ENCODE data around the gene ST6GALNAC4. TPM values are rescaled to one million over a fixed set of nuclear protein-coding genes. Genes with fewer than 3 reads are reported as not detected.
A peak's percentile ranks its signal among the peaks of the same experiment; 100 is the strongest.

The ST6GALNAC4 gene
- total RNA-seq, 1 experiment from 2014 or later, result 15.4 TPM

DNA sequence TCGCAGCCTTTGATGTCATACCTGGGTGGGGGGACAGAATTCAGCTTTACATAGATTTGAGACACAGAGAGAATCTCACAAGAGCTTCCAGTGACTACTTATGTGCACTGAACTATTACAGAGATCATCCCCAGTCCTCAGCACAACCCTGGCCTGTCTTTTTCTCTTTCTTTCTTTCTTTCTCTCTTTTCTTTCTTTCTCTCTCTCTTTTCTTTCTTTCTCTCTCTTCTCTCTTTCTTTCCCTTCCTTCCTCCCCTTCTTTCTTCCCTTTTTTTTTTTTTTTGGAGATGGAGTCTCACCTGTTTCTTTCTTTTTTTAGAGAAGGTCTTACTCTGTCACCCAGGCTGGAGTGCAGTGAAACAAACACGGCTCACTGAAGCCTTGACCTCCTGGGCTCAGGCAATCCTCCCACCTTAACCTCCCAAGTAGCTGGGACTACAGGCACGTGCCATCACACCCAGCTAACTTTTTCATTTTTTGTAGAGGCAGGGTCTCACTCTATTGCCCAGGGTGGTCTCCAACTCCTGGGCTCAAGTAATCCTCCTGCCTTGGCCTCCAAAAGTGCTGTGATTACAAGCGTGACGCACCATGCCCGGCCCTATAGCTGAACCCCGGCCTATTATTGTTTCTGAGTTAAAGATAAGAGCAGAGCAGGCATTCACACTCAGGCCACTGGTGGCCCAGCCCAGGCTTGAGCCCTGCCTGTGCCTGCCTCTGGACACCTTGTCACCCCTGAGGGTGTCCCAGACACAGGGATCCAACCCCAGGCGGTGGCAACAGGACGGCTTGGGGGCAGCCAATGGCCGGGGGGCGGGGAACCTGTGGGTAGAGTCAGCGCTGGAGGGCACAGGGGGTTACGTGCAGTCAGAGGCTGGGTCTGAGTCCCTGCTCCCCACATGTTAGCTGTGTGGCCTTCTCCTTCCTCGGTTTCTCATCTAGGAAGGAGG lies 9.4 kb upstream of the ST6GALNAC4 start:
- no CpG with 5 or more reads among the region's 14 CpGs for WGBS (ENCODE audit: extremely low coverage, insufficient read length, low lambda C conversion rate)
- no peaks in the 10 kb centered on the region for H3K79me2 ChIP-seq (ENCODE audit: insufficient read depth, low read length)
- peak overlapping the region; percentile 10; the same call in 1 of the 2 replicates for H3K14ac ChIP-seq (ENCODE audit: insufficient read depth, low read length)
- Mint-ChIP-seq H3K36me3 (ENCODE audit: insufficient read depth in 1 of 3, low read depth in 3 of 3) (peaks cover 2 to 6% (median 6%) of the 10 kb centered on the region in 3 experiments; a peak in 6 of 7 replicates), H3K27ac (peak overlapping the region in 1 of 3 experiments; percentile 24; a peak in 1 of 7 replicates), H3K27me3 (ENCODE audit: low read depth) (peaks cover 38% of the 10 kb centered on the region), H3K4me3 (peak overlapping the region; percentile 92 to 97), H3K4me1 (peaks cover 16 to 30% of the 10 kb centered on the region in 2 experiments), H3K9me3 (no peaks in the 10 kb centered on the region)
- H4K91ac ChIP-seq (ENCODE audit: insufficient read length, low read depth, low read length), result no peak overlapping the region
- H3K27ac ChIP-seq (ENCODE audit: insufficient read length, low read depth, low read length), result no peak overlapping the region
- H2BK120ac ChIP-seq (ENCODE audit: low read depth, low read length, poor library complexity, severe bottlenecking), result no peak overlapping the region
- peaks cover 2% of the 10 kb centered on the region; the same call in 1 of the 2 replicates for H3K4me1 ChIP-seq (ENCODE audit: insufficient read depth, low read length)
- peaks cover 16% of the 10 kb centered on the region for H3K23me2 ChIP-seq (ENCODE audit: insufficient read length, low read depth, low read length, poor library complexity, severe bottlenecking)
- no peaks in the 10 kb centered on the region for H4K20me1 ChIP-seq (ENCODE audit: control insufficient read depth, insufficient read depth, insufficient read length)
- no peak overlapping the region for H3K56ac ChIP-seq (ENCODE audit: insufficient read length, low read depth, low read length)
- no peak overlapping the region for H3K4ac ChIP-seq (ENCODE audit: low read depth, low read length)
- no peaks in the 10 kb centered on the region for H3K79me1 ChIP-seq (ENCODE audit: insufficient read depth, low read depth, low read length, poor library complexity, severe bottlenecking)
- H3K9me3 ChIP-seq (ENCODE audit: control insufficient read depth, low read depth, low read length), result no peaks in the 10 kb centered on the region
- H2BK12ac ChIP-seq (ENCODE audit: insufficient read length, low read depth, low read length), result no peak overlapping the region
- peak overlapping the region; percentile 48 for H3K9ac ChIP-seq (ENCODE audit: extremely low read depth, insufficient read length, low read length)
- H3K4me2 ChIP-seq (ENCODE audit: insufficient read depth, insufficient read length, low read length), result peak overlapping the region; percentile 93
- TF ChIP-seq CTCF (conservative IDR thresholded peaks at IDR 0.05), result no peak
- DNase-seq, result no peak
- no peak overlapping the region for H3T11ph ChIP-seq (ENCODE audit: low read length)
- H4K5ac ChIP-seq (ENCODE audit: insufficient read length, low read depth, low read length), result no peak overlapping the region
- H2BK20ac ChIP-seq (ENCODE audit: low read depth, low read length, poor library complexity, severe bottlenecking), result no peak overlapping the region
- H3K18ac ChIP-seq (ENCODE audit: insufficient read length, low read depth, low read length), result peak overlapping the region; percentile 58
- no peak overlapping the region for H2BK5ac ChIP-seq (ENCODE audit: insufficient read length, low read length)
- no peak overlapping the region for H3K23ac ChIP-seq (ENCODE audit: insufficient read length, low read depth, low read length)
- no peaks in the 10 kb centered on the region for H3K27me3 ChIP-seq (ENCODE audit: insufficient read depth, low read length)
- no peak overlapping the region for H2AFZ ChIP-seq (ENCODE audit: low read length)
- no peak overlapping the region for H4K8ac ChIP-seq (replicated peaks; ENCODE audit: insufficient read length, low read depth, low read length)
- H2AK5ac ChIP-seq (ENCODE audit: insufficient read length, low read length), result no peak overlapping the region
- no peak overlapping the region for H2BK15ac ChIP-seq (ENCODE audit: low read depth, low read length)

Measured in H9 (cell line).